Bronchus fibroblast of lung (primary cell): ENCODE data around the gene REPS2. TPM values are rescaled to one million over a fixed set of nuclear protein-coding genes. Genes with fewer than 3 reads are reported as not detected.

Experiments
- total RNA-seq: library from RNA; depleted of rRNA; stranded (reverse); fragments of >200 nt; gene quantifications from 2 replicates; pipeline ENCODE4 v1.2.3, GENCODE V29; 2015

The REPS2 gene
- 0.74 and 1.0 TPM in 2 replicates for total RNA-seq

DNA sequence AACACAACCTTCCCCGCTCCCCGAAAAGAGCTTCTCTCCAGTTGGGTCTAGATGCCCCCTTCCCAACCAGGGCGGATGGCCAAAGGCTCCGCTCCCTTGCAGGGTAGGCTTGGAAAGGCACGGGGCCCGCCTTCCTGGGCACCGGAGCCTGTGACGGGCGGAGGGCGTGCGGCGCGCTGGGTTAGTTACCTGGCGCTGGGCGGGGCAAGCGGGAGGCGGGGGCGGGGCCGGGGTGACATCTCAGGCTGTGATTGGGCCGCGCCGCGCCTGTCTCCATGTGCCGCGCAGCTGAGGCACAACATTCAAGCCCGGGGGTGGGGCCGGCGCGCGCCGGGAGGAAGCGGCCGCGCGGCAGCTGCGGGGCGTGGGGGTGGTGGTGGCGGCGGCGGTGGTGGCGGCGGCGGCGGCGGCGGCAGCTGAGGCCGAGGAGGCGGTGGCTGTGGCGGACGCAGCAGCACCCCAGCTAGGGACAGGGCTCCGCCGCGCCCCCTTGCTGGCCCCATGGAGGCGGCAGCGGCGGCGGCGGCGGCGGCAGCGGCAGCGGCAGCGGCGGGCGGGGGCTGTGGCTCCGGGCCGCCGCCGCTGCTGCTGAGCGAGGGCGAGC, at the start of gene REPS2:
Gene REPS2 (plus strand): TSS at position 298 of the 604 bp plus-strand sequence. CDS start 204 bp downstream, at position 502.

Other genes with a start within 250 kb of the REPS2 start
- 11.9 TPM in 2 replicates for gene CTPS2, start 234.0 kb upstream of the REPS2 start, total RNA-seq
- 18.4 and 22.5 TPM in 2 replicates for gene SYAP1, start 227.0 kb upstream of the REPS2 start, total RNA-seq
- gene TXLNG, start 160.2 kb upstream of the REPS2 start, total RNA-seq = 5.8 and 6.6 TPM in 2 replicates
- gene RBBP7, start 76.3 kb upstream of the REPS2 start, total RNA-seq = 127 and 134 TPM in 2 replicates